ENCODE data around the gene UBASH3A. TPM values are rescaled to one million over a fixed set of nuclear protein-coding genes. Genes with fewer than 3 reads are reported as not detected.

The UBASH3A gene
- total RNA-seq, 1 experiment from 2014 or later, result not detected

GRCh38 chr21:42401820-42402251 lies 1.9 kb upstream of the UBASH3A start:
- Mint-ChIP-seq H3K36me3 (ENCODE audit: insufficient read depth, unreplicated experiment) (no peaks in the 10 kb centered on the region), H3K4me1 (ENCODE audit: low read depth, unreplicated experiment) (peaks cover 6% of the 10 kb centered on the region), H3K4me3 (ENCODE audit: unreplicated experiment) (no peak overlapping the region), H3K27me3 (ENCODE audit: insufficient read depth, unreplicated experiment) (no peaks in the 10 kb centered on the region), H3K27ac (ENCODE audit: unreplicated experiment) (no peak overlapping the region), H3K9me3 (ENCODE audit: unreplicated experiment) (peaks cover 12% of the 10 kb centered on the region)
- ChIA-PET CTCF (no interaction called here), POLR2A (no interaction called here)
- BruUV-seq (replicated peaks), result no TSS peak
- Histone ChIP-seq H3K4me1 (no peaks in the 10 kb centered on the region), H3K27me3 (replicated peaks; ENCODE audit: control insufficient read depth, insufficient read depth, low read length) (no peaks in the 10 kb centered on the region), H3K36me3 (ENCODE audit: control insufficient read depth, insufficient read depth, low read length) (no peaks in the 10 kb centered on the region), H3K9me3 (no peaks in the 10 kb centered on the region; the same call in 1 of the 2 replicates), H3K4me3 (ENCODE audit: low read depth, low read length) (no peak overlapping the region)
- no peak for DNase-seq
- intact Hi-C loops (cut with micrococcal nuclease; ENCODE audit: unreplicated experiment), result no loop called here
- TF ChIP-seq, protein P1, sequence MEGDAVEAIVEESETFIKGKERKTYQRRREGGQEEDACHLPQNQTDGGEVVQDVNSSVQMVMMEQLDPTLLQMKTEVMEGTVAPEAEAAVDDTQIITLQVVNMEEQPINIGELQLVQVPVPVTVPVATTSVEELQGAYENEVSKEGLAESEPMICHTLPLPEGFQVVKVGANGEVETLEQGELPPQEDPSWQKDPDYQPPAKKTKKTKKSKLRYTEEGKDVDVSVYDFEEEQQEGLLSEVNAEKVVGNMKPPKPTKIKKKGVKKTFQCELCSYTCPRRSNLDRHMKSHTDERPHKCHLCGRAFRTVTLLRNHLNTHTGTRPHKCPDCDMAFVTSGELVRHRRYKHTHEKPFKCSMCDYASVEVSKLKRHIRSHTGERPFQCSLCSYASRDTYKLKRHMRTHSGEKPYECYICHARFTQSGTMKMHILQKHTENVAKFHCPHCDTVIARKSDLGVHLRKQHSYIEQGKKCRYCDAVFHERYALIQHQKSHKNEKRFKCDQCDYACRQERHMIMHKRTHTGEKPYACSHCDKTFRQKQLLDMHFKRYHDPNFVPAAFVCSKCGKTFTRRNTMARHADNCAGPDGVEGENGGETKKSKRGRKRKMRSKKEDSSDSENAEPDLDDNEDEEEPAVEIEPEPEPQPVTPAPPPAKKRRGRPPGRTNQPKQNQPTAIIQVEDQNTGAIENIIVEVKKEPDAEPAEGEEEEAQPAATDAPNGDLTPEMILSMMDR (IDR thresholded peaks at IDR 0.05; ENCODE audit: insufficient read depth in 1 of 2, low read depth in 1 of 2, low read length in 1 of 2, severe bottlenecking in 1 of 2, unreplicated experiment in 1 of 2), result no peak

DNA sequence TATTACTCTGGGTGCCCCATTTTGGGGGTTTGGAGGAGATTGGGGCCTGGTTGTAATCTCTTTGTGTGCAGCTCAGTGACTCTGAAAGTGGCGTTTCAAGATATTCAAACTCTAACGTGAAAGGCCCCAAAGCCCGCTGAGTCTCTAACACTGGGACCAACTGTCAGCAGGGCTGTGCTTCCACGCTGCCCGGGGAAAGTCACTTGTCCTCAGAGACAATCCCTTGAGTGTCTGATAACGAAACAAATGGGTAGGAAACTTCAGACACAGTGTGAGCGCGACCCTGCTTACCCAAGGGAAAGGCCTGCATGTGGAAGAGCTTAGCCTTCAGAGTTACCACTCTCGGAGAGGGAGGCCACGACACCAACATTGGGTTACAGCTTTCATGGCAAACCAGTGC lies 837 bp downstream of the UBASH3A start:
- BruUV-seq (replicated peaks), result no TSS peak
- Histone ChIP-seq H3K9me3 (no peaks in the 10 kb centered on the region; the same call in 1 of the 2 replicates), H3K4me1 (no peaks in the 10 kb centered on the region), H3K27me3 (replicated peaks; ENCODE audit: control insufficient read depth, insufficient read depth, low read length) (no peaks in the 10 kb centered on the region), H3K36me3 (ENCODE audit: control insufficient read depth, insufficient read depth, low read length) (no peaks in the 10 kb centered on the region), H3K4me3 (ENCODE audit: low read depth, low read length) (no peak overlapping the region)
- CTCF ChIA-PET, result no interaction called here
- H3K27me3 Mint-ChIP-seq (ENCODE audit: insufficient read depth, unreplicated experiment), result no peaks in the 10 kb centered on the region
- no peak overlapping the region for H3K4me3 Mint-ChIP-seq (ENCODE audit: unreplicated experiment)
- H3K27ac Mint-ChIP-seq (ENCODE audit: unreplicated experiment), result no peak overlapping the region
- H3K4me1 Mint-ChIP-seq (ENCODE audit: low read depth, unreplicated experiment), result no peaks in the 10 kb centered on the region
- POLR2A ChIA-PET, result no interaction called here
- intact Hi-C loops (cut with micrococcal nuclease; ENCODE audit: unreplicated experiment), result no loop called here
- no peak for DNase-seq
- H3K36me3 Mint-ChIP-seq (ENCODE audit: insufficient read depth, unreplicated experiment), result no peaks in the 10 kb centered on the region
- TF ChIP-seq, protein P1 (IDR thresholded peaks at IDR 0.05; ENCODE audit: insufficient read depth in 1 of 2, low read depth in 1 of 2, low read length in 1 of 2, severe bottlenecking in 1 of 2, unreplicated experiment in 1 of 2), result no peak
- peaks cover 12% of the 10 kb centered on the region for H3K9me3 Mint-ChIP-seq (ENCODE audit: unreplicated experiment)

GRCh38 chr21:42405064-42406013 lies 1.6 kb downstream of the UBASH3A start:
- H3K4me1 Mint-ChIP-seq (ENCODE audit: low read depth, unreplicated experiment), result no peaks in the 10 kb centered on the region
- Histone ChIP-seq H3K4me3 (ENCODE audit: low read depth, low read length) (no peak overlapping the region), H3K36me3 (ENCODE audit: control insufficient read depth, insufficient read depth, low read length) (no peaks in the 10 kb centered on the region), H3K4me1 (no peaks in the 10 kb centered on the region), H3K27me3 (replicated peaks; ENCODE audit: control insufficient read depth, insufficient read depth, low read length) (no peaks in the 10 kb centered on the region), H3K9me3 (no peaks in the 10 kb centered on the region; the same call in 1 of the 2 replicates)
- no peak for DNase-seq
- H3K9me3 Mint-ChIP-seq (ENCODE audit: unreplicated experiment), result peaks cover 12% of the 10 kb centered on the region
- ChIA-PET CTCF (no interaction called here), POLR2A (no interaction called here)
- no peaks in the 10 kb centered on the region for H3K36me3 Mint-ChIP-seq (ENCODE audit: insufficient read depth, unreplicated experiment)
- no peak overlapping the region for H3K4me3 Mint-ChIP-seq (ENCODE audit: unreplicated experiment)
- no peak overlapping the region for H3K27ac Mint-ChIP-seq (ENCODE audit: unreplicated experiment)
- no TSS peak for BruUV-seq (replicated peaks)
- intact Hi-C loops (cut with micrococcal nuclease; ENCODE audit: unreplicated experiment), result no loop called here
- H3K27me3 Mint-ChIP-seq (ENCODE audit: insufficient read depth, unreplicated experiment), result no peaks in the 10 kb centered on the region
- TF ChIP-seq, protein P1 (IDR thresholded peaks at IDR 0.05; ENCODE audit: insufficient read depth in 1 of 2, low read depth in 1 of 2, low read length in 1 of 2, severe bottlenecking in 1 of 2, unreplicated experiment in 1 of 2), result no peak

Data from Caco-2 (cell line).